ENCODE results near the gene OCA2. TPM values are rescaled to one million over a fixed set of nuclear protein-coding genes. Genes with fewer than 3 reads are reported as not detected.

Gene OCA2
- total RNA-seq, 2 experiments from 2014 or later = not detected

DNA sequence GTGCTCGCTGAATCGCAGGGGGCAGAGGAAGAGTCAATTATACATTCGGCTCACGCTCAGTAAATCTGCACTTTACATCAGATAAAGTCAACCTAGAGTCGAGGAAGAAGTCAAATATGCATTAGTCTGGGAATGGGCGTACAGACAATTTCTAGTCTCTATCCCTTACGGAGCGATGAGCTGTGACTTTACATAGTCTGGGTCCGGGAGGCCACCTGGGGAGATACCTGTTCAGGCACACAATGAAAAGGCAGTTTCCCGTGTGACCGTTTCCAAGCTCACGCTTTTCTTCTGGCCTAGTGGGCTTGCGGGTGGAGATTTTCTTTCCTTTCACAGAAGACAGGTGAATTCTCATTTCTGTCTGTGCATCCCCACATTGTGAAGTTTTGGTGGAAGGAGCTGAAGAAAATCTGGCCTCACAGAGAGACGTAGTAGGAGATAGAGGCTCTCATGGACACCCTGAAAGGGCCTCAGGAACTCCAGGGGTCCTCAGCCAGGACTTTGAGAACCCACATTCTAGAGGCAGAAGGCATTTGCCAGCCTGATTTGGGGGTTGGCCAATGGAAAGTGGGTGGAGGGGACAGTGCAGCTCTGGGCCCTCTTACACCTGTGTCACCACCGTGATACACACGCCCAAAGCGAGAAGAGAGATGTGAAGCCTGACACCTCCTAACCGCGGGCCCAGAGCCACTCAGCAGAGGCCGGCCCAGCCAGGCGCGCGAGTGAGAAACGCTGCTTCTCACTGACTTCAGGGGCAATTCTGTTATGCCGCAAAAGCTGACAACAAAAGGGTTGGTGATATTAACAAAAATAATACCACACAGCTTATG is 10.7 kb upstream of the OCA2 start:
- intact Hi-C loops (cut with DNase I, micrococcal nuclease) = no loop called here
- Mint-ChIP-seq H3K4me3 (no peak overlapping the region), H3K36me3 (ENCODE audit: low read depth) (peaks cover 17% of the 10 kb centered on the region), H3K9me3 (ENCODE audit: low read depth) (no peaks in the 10 kb centered on the region), H3K4me1 (peaks cover 8% of the 10 kb centered on the region), H3K27ac (no peak overlapping the region), H3K27me3 (peaks cover 6% of the 10 kb centered on the region)
- no peak for ATAC-seq
- ChIA-PET CTCF (interaction anchor here (1.2 kb wide), 1 partner anchor 16 kb away, joined by 3 read pairs; no protein-coding TSS in a partner anchor), POLR2A (no interaction called here)
- no peak for DNase-seq

DNA sequence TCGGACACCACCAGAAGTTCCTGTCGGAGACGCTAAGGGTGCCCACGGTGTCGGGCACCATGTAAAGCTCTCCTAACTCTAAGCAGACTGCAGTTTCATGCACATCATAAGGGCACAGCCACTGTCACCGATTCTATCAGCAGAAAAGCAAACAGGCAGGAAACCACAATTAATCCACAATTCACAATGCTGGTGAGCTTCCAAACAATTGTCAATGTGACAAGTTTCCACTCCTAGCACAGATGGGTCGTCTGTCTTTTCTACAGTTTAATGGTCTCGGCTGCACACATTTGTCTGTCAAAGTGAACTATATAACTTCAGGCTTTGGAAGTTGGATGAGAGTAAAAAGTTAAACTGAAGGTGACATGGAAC is 8.8 kb upstream of the OCA2 start:
- ChIA-PET POLR2A (no interaction called here), CTCF (interaction anchor here (1.1 to 2.1 kb wide), 3 partner anchors 9 to 23 kb away, joined by 4 to 7 read pairs (median 6); no protein-coding TSS in a partner anchor)
- no peak for DNase-seq
- Mint-ChIP-seq H3K27ac (no peak overlapping the region), H3K36me3 (ENCODE audit: low read depth) (peaks cover 15% of the 10 kb centered on the region), H3K9me3 (ENCODE audit: low read depth) (no peaks in the 10 kb centered on the region), H3K4me3 (no peak overlapping the region), H3K4me1 (peaks cover 8% of the 10 kb centered on the region), H3K27me3 (peaks cover 10% of the 10 kb centered on the region)
- intact Hi-C loops (cut with DNase I, micrococcal nuclease) = loop anchor here in 1 of 2 experiments (2.0 kb wide), 1 partner anchor 21 kb away; no protein-coding TSS in a partner anchor
- ATAC-seq = peak; percentile 31

DNA sequence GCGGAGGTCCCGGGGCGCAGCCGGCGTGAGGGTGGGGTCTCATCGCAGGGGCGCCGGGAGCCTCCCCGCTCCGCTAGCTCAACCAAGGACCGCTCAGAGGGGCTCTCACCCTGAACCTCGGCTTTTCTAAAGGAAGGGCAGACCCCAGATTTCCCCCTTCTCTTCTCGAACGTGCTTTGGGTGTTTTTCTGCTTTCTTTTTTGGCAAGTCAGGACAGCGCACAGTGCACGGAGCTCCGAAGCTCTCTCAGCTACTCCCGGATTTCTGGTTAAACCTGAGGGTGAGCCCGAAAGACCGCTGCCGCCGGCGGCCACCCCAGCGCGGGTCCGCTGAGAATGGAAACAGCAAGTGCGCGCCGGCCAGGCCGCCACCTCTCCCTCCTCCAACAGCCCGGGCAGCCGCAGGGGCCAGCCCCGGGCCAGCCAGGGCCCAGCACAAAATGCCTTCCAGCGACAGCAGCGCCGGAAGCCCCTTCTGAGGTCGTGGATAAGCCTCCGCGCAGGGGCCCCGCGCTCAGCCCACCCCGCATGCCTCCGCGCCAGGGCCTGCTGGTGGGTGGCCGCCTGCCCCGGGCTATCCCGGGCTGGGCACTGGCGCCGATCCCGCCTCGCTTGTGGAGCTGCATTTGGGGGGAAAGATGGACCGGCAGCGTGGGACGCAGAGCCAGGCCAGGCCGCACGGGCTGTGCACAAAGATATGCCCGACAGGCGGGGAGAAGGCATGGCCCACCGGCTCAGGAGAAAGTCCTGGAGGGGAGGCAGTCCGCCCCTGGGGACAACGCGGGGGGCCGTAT is 8.2 kb upstream of the OCA2 start:
- no peak overlapping the region for H3K27ac Mint-ChIP-seq
- H3K4me1 Mint-ChIP-seq = peaks cover 8% of the 10 kb centered on the region
- H3K4me3 Mint-ChIP-seq = peak overlapping the region; percentile 73
- no peaks in the 10 kb centered on the region for H3K9me3 Mint-ChIP-seq (ENCODE audit: low read depth)
- ATAC-seq (peak; percentile 39), DNase-seq (peak; percentile 33)
- H3K27me3 Mint-ChIP-seq = peaks cover 10% of the 10 kb centered on the region
- intact Hi-C loops (cut with DNase I, micrococcal nuclease) = loop anchor here in 1 of 2 experiments (2.0 kb wide), 1 partner anchor 21 kb away; no protein-coding TSS in a partner anchor
- POLR2A ChIA-PET = no interaction called here
- H3K36me3 Mint-ChIP-seq (ENCODE audit: low read depth) = peaks cover 11% of the 10 kb centered on the region
- CTCF ChIA-PET = interaction anchor here (0.6 to 2.1 kb wide), 4 partner anchors 9 to 22 kb away, joined by 3 to 7 read pairs (median 5); no protein-coding TSS in a partner anchor

DNA sequence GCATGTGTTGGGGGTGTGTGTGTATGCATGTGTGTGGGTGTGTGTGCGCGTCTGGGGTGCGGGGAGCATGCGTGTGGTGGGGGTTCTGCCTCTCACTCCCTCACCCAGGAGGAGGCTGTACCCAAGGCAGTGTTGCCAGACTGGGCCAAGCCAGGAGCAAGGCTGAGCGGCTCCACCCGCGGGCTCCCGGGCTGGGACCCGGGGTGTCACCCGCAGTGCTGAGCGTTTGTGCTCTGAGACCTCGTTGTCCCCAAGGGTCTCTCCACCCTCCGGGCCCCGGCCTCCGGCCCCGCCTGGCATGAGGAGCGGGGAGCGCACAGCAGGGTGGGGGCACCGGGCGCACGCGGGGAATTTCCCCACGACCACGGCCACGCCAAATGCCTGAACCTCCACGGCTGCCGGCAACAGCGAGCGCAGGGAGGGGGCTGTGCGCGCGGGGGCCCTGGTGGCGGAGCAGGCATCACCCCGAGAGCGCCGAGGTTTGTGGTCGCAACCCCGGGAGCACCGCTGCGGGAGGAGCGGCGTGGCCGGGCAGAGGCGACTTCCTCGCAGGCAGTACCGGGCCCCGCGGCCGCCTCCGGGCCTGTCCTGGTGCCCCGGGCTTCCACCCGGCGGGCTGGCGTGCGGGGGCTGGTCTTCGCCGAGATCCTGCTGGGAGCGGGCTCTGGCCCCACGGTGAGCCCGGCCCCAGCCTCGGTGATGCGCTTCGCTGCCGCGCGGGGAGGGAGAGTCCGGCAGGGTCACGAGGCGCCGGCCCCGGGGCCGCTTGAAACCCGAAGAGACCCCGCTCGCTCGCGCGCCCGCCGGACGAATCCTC is 7.4 kb upstream of the OCA2 start:
- Mint-ChIP-seq H3K27ac (no peak overlapping the region), H3K4me3 (peak overlapping the region; percentile 32), H3K4me1 (peaks cover 8% of the 10 kb centered on the region), H3K9me3 (ENCODE audit: low read depth) (no peaks in the 10 kb centered on the region), H3K27me3 (peaks cover 10% of the 10 kb centered on the region), H3K36me3 (ENCODE audit: low read depth) (peaks cover 3% of the 10 kb centered on the region)
- POLR2A ChIA-PET = no interaction called here
- CTCF ChIA-PET = interaction anchor here (0.6 to 2.1 kb wide), 3 partner anchors 8 to 21 kb away, joined by 3 to 6 read pairs (median 4); no protein-coding TSS in a partner anchor
- peak; percentile 43 for DNase-seq
- ATAC-seq = peak; percentile 59
- intact Hi-C loops (cut with DNase I, micrococcal nuclease) = loop anchor here in 1 of 2 experiments (1.0 to 2.0 kb wide), 2 partner anchors 10 to 20 kb away; no protein-coding TSS in a partner anchor

DNA sequence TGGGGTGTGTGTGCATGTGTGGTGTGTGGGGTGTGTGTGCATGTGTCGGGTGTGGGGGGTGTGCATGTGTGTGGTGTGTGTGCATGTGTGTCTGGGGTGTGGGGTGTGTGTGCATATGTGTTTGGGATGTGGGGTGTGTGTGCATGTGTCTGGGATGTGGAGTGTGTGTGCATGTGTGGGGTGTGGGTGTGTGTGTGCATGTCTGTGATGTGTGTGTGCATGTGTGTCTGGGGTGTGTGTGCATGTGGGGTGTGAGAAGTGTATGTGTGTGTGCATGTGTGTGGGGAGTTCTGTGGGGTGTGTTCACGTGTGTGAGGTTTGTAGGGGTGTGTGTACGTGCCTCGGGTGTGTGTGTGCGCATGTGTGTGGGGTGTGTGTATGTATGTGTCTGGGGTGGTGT is 6.7 kb upstream of the OCA2 start:
- Mint-ChIP-seq H3K4me3 (peak overlapping the region; percentile 32), H3K9me3 (ENCODE audit: low read depth) (no peaks in the 10 kb centered on the region), H3K27me3 (peaks cover 10% of the 10 kb centered on the region), H3K36me3 (ENCODE audit: low read depth) (no peaks in the 10 kb centered on the region), H3K4me1 (peaks cover 8% of the 10 kb centered on the region), H3K27ac (no peak overlapping the region)
- DNase-seq = no peak
- no peak for ATAC-seq
- intact Hi-C loops (cut with DNase I, micrococcal nuclease) = loop anchor here in 1 of 2 experiments (1.0 to 2.0 kb wide), 2 partner anchors 9 to 19 kb away; no protein-coding TSS in a partner anchor
- ChIA-PET CTCF (no interaction called here), POLR2A (no interaction called here)

DNA sequence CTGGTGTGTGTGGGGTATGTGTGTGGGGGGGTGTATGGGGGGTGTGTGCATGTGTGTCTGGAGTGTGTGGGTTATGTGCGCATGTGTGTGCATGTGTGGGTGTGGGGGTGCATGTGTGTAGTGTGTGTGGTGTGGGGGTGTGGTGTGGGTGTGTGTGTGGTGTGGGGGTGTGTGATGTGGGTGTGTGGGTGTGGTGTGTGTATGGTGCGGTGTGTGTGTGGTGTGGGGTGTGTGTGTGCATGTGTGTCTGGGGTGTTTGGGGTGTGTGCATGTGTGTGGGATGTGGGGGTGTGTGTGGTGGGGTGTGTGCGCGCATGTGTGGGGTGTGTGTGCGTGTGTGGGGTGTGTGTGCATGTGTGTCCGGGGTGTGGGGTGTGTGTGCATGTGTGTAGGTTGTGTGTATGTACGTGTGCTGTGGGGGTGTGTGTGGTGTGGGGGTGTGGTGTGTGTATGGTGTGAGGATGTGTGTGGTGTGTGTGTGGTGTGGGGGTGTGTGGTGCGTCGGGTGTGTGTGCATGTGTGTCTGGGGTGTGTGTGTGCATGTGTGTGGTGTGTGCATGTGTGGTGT is 6.2 kb upstream of the OCA2 start:
- H3K27ac Mint-ChIP-seq = no peak overlapping the region
- no peaks in the 10 kb centered on the region for H3K9me3 Mint-ChIP-seq (ENCODE audit: low read depth)
- ATAC-seq (no peak), DNase-seq (no peak)
- intact Hi-C loops (cut with DNase I, micrococcal nuclease) = no loop called here
- H3K4me1 Mint-ChIP-seq = peaks cover 8% of the 10 kb centered on the region
- H3K27me3 Mint-ChIP-seq = peaks cover 13% of the 10 kb centered on the region
- ChIA-PET CTCF (no interaction called here), POLR2A (no interaction called here)
- H3K36me3 Mint-ChIP-seq (ENCODE audit: low read depth) = no peaks in the 10 kb centered on the region
- H3K4me3 Mint-ChIP-seq = no peak overlapping the region

DNA sequence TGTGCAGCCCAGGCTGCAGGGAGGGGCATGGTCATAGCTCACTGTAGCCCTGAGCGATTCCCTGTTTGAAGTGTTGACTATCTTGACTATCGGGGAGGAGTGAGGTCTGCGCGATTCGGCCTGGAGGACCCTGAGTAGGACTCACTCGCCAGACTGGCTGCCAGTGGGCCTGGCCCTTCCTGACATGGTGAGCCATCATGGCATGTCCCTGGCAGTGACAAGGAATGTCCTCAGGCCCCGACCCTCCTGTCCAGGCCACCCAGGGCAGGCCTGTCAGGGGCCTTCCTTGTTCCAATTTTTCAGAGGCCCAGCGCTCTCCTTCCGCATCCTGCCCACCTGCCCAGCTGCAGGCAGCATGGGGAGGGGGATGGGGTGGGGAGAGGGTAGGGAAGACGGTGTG is 5.2 kb upstream of the OCA2 start:
- intact Hi-C loops (cut with DNase I, micrococcal nuclease) = no loop called here
- Mint-ChIP-seq H3K27me3 (peaks cover 21% of the 10 kb centered on the region), H3K27ac (no peak overlapping the region), H3K4me1 (peaks cover 12% of the 10 kb centered on the region), H3K9me3 (ENCODE audit: low read depth) (no peaks in the 10 kb centered on the region), H3K4me3 (no peak overlapping the region), H3K36me3 (ENCODE audit: low read depth) (no peaks in the 10 kb centered on the region)
- ChIA-PET POLR2A (no interaction called here), CTCF (no interaction called here)
- DNase-seq (no peak), ATAC-seq (no peak)

DNA sequence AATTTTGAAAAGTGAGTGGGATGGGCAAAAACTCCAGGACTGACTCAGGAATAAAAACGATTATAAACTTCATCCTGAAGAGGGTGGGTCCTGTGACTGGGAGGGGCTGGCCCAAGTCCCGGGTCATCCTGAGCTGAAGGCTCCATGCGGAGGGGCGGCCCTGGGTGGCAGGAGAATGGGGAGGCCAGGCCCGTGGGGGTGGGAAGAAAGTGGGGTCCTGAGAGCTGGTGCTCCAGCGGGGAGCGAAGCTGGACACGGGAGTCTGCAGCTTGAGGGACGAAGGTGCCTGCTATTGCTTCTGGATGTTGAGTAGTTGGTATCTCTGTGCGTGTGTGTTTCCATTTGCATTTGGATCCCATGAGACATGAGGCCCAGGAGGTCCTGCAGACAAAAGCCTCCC is 4.7 kb upstream of the OCA2 start:
- Mint-ChIP-seq H3K4me3 (no peak overlapping the region), H3K4me1 (peaks cover 15% of the 10 kb centered on the region)
- POLR2A ChIA-PET = no interaction called here

DNA sequence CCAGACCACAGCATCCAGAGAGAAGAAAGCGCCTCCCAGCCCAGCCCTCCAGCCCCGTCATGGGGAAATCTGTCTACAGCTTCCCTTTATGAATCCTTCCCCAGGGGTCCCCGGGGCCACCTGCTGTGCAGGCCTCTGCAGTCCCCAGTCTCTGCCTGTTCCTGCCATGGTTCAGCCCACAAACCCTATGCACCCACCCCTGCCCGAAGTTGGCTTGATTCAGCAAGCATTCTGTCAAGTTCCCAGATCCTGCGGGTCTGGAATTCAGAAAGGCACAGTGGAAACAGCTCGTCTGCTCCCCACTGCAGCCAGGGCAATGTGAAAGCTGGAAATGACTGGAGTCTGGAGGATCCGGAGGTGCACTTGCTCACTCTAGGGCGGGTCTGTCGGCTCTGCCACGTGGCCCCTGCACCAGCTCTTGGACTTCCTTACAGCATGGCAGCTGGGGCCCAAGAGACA is 2.9 kb upstream of the OCA2 start:
- DNase-seq (no peak), ATAC-seq (no peak)
- ChIA-PET CTCF (no interaction called here), POLR2A (no interaction called here)
- no peak overlapping the region for H3K27ac Mint-ChIP-seq
- H3K27me3 Mint-ChIP-seq = peaks cover 36% of the 10 kb centered on the region
- H3K36me3 Mint-ChIP-seq (ENCODE audit: low read depth) = no peaks in the 10 kb centered on the region
- intact Hi-C loops (cut with DNase I, micrococcal nuclease) = no loop called here
- H3K4me1 Mint-ChIP-seq = peaks cover 20% of the 10 kb centered on the region
- no peaks in the 10 kb centered on the region for H3K9me3 Mint-ChIP-seq (ENCODE audit: low read depth)
- no peak overlapping the region for H3K4me3 Mint-ChIP-seq

More for the DNA sequence above, 4.7 kb upstream of the OCA2 start:
- CTCF ChIA-PET = interaction anchor here (0.6 kb wide), 1 partner anchor 1930 kb away, joined by 3 read pairs; no protein-coding TSS in a partner anchor
- ATAC-seq (no peak), DNase-seq (no peak)
- no peaks in the 10 kb centered on the region for H3K9me3 Mint-ChIP-seq (ENCODE audit: low read depth)
- peaks cover 24% of the 10 kb centered on the region for H3K27me3 Mint-ChIP-seq
- no peaks in the 10 kb centered on the region for H3K36me3 Mint-ChIP-seq (ENCODE audit: low read depth)
- intact Hi-C loops (cut with DNase I, micrococcal nuclease) = no loop called here
- H3K27ac Mint-ChIP-seq = no peak overlapping the region

DNA sequence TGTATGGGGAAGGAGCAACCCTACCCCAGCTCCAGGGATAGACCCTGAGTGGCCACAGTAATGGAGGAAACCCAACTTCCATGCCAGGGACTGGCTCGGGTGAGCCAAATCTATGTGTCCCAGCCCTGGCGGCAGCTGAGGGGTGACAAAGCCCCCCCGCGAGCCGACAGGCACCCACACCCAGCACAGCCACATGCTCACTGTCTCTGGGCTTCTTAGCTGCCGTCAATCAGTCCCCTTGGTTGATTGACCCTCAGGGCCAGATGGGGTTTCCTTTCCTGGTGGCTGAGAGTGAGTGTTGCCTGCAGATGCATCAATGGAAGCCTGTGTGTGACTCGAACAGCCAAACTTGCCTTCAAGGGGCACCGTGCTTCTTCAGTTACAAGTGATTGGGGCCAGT is 2.1 kb upstream of the OCA2 start:
- H3K4me1 Mint-ChIP-seq = peaks cover 19% of the 10 kb centered on the region
- H3K27ac Mint-ChIP-seq = no peak overlapping the region
- ChIA-PET POLR2A (no interaction called here), CTCF (no interaction called here)
- H3K4me3 Mint-ChIP-seq = no peak overlapping the region
- H3K9me3 Mint-ChIP-seq (ENCODE audit: low read depth) = no peaks in the 10 kb centered on the region
- DNase-seq = no peak
- H3K36me3 Mint-ChIP-seq (ENCODE audit: low read depth) = no peaks in the 10 kb centered on the region
- no peak for ATAC-seq
- peaks cover 36% of the 10 kb centered on the region for H3K27me3 Mint-ChIP-seq
- intact Hi-C loops (cut with DNase I, micrococcal nuclease) = no loop called here

Measured in activated CD4-positive, alpha-beta T cell treated with anti-CD3 and anti-CD28 coated beads for 36 hours (primary cell).